ENCODE results near the gene C10orf105.

C10orf105 gene

GRCh38 chr10:71677261-71677660 lies 42.3 kb downstream of the C10orf105 start:
- no peak for DNase-seq (ENCODE audit: low read depth, low spot score)

- DNase-seq (ENCODE audit: low read depth, low spot score), result no peak
Measured at GRCh38 chr10:71675295-71675970, 44.1 kb downstream of the C10orf105 start.

GRCh38 chr10:71671994-71672946 lies 47.3 kb downstream of the C10orf105 start:
- DNase-seq (ENCODE audit: low read depth, low spot score), result no peak

GRCh38 chr10:71667387-71667752 lies 52.2 kb downstream of the C10orf105 start:
- DNase-seq (ENCODE audit: low read depth, low spot score), result no peak

- peak; percentile 24 for DNase-seq (ENCODE audit: low read depth, low spot score)
Measured at GRCh38 chr10:71666639-71667386, 52.8 kb downstream of the C10orf105 start.

- no peak for DNase-seq (ENCODE audit: low read depth, low spot score)
Measured at GRCh38 chr10:71665456-71665855, 54.1 kb downstream of the C10orf105 start.

- DNase-seq (ENCODE audit: low read depth, low spot score), result no peak
Measured at GRCh38 chr10:71664585-71664984, 55.0 kb downstream of the C10orf105 start.

GRCh38 chr10:71663311-71663710 lies 56.3 kb downstream of the C10orf105 start:
- no peak for DNase-seq (ENCODE audit: low read depth, low spot score)

- no peak for DNase-seq (ENCODE audit: low read depth, low spot score)
Measured at GRCh38 chr10:71661779-71662336, 57.7 kb downstream of the C10orf105 start.
